ENCODE data around the gene TLR1.
"Not testable (repeated sequence)": the region's sequence is repeated elsewhere in the genome, so short reads cannot be mapped to it uniquely, and the experiment has no call there.

The TLR1 gene

DNA sequence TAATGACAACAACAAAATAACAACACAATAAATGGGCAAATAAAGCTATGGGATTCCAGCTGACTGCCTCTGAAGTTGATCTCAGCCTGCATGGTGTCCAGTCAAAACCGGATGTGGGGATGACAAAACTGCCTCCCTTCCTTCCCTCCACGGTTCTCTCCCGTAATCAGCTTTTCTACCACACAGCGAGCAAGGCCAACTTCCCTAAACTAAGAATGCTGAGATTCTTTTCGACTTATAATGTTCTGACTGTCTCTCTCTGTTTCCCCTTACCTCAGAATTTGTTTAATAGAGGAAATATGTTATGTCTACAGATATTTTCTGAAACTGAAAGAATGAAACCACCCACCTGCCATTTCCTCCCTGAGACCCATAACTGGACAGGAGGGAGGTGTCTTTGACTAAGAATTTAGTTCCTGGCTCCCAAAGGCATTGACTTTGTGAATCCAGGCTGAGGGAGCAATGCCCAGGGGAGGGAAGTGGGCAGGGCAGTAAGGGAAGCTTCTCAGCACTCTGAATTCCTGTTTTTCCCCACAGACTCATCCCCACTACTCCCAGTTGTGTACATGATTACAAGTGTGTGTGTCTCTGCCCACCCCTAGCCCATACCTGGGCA is 1.0 kb upstream of the TLR1 start:
- DNase-seq = peak; percentile 7 to 46

DNA sequence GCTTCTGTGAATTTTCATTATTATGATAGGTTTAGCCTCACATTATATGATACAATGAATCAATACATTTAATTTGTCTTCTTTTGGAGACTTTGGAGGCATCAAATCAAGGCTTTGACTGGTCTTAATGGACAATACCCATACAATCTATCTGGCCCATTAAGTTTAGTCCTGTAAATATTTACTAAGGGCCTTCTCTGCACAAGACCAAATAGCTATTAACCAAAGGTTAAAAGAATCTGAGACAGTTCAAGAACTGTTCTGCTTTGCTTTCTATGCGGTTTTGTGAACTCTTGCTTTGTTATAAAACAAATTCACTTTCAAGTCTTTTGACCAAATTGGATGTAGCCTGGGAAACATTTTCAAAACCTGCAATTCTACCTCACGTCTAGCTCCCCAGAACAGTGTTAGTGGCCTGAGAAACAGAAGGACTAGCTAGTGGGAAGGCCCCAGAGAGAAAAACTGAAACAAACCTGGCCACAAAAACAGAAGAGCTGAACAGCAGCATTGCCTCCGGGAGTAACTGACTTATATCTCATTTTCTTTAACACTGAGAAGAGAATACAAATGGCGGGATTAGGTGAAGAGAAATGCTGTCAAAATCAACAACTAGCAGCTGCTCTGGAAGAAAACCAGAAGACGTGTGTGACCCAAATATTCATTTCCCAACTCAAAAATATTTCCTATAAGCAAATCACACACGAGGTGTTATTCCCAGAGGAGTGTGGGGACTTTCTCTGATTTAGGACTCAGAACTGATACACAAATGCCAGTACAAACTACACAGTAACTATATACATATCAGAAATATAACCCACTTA is 548 bp downstream of the TLR1 start:
- peak in 1 of 2 donors; percentile 6 for DNase-seq

DNA sequence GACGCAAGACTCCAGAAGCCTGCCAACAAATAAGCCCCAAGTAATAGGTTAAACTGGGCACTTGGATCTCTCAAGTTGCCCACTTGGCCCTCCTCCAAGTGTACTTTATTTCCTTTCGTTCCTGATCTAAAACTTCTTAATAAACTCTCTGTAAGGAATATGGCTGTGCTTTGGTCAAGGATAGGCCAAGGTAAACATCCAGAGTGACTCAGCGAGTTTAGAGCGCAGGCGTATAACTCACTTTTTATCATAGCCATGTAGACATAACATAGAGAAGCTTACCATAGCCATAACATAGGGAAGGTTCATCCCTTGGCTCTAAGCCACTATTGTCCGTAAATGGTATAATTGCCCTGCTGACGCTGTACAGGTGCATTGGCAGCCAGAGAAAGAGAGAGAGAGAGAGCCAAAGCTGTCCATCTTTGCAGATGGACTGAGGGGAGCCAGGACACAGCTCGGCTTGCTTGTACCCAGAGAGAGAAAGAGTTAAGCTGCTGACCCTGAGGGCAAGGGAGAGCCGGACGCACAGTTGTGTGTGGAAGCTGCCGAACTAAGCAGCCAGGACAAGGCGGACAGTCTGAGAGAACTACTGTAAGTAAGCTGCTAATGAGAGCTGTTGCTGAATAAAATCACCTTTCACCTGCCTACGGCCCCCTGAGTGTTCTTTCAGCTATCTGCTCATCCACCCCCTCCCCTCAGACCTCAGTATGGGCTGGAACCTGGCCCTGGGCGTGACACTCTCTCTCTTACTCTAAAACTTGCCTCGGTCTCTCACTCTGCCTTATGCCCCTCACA is 1.8 kb downstream of the TLR1 start:
- no peak for DNase-seq

DNA sequence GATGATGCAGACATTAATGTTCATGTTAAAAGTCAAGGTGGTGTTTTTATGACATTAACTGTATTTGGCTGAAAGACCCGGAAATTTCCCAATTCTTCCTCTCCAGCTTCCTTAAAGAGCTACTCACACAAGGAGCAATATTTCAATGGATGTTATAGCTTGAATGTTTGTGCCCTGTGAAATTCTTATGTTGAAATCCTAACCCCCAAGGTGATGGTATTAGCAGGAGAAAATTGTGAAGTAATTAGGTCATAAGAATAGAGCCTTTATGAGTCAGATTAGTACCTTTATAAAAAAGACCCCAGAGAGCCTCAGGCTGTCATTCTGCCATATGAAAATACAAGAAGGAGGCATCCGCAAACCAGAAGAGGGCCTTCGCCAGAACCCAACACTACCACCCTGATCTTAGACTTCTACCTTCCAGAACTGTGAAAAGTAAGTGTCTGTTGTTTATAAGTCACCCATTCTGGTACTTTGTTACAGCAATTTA is 3.6 kb downstream of the TLR1 start:
- DNase-seq = no peak

DNA sequence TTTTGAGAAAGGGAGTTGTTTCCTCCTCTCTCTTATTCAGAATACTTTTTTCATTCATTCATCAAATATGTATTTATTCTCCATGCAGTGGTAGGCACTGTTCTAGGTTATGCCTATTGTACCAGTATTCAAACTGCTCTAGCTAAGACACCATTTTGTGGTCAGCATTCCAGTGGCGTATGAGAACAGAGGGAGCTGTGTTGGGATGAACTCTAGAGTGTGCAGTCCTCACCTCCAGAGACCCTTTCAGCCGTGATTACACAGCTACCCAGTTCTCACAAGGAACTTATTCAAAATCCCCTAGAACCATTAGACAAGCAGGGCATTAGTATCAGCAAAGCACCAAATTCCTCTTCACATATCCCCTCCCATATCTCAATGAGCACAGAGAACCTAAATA is 4.2 kb downstream of the TLR1 start:
- DNase-seq = no peak

DNA sequence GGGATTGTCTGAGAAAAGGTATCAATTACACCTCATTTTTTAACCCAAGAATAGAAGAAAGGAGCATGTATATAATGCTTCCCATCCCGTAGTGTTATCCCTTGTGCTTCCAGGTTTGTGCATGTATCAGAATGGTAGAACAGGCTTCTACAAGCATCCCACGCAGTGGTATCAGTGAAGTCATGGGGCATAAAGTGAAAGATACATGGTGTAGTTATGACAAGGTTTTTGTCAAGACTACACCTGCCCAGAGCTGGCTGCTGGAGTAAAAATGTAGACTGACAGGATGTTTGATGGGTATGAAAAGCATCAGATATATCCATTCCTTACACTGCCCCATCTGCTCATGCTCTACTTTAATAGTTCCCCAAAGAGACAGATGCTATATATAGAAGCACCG is 9.5 kb downstream of the TLR1 start:
- no peak for DNase-seq

DNA sequence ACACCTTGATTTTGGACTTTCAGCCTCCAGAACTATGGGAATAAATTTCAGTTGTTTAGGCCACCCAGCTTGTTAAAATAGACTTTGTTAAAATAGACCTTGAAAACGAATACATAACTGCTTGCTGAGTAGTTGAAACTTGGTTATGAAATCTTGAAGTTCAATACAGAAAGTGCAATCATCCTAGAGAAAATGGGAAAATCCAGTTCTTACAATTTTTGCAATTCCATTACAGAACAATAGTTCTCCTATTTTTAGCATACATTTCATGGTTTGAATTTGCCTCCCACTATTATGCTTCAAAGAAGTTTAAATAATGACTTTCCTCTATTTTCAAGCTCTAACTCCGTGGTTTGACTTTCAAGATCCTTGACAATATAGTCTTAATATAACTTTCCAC is 10.5 kb downstream of the TLR1 start:
- no peak for DNase-seq

DNA sequence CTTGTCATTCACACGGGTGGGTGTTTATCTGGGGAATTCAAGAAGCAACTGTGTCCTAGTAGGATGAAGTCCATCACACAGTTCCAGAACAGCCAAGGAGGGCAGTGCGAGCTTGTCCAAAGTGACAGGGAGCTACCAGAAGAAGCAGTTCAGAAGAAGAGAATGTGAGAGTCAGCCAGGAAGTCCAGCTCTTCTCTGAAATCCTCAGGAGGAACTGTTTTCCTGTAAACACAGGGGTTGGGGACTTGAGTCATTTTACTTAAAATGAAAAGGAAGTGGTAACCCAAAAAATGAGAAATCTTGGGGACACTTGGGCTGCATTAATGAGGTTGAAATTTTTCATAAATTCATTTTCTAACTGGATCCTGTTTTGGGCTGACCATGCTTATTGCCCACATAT is 13.6 kb downstream of the TLR1 start:
- no peak for DNase-seq

DNA sequence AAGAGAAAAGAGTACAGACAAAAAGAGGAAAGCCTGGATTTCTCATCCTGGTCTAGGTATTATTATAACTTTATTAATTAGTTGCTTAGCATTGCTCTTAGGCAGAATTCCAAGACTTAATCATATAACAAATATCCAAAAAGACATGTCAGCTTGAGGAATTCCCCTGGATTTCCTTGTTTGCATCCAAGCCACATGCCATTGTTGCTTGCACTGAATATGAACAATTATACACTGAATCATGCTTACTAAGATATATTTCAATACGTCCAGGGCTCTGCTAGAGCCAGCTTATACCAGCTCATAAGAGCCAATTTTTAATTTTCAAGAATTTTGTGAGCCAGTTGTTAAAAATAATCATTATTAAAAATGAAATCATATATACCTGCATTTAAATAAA is 16.3 kb downstream of the TLR1 start:
- DNase-seq = no peak

DNA sequence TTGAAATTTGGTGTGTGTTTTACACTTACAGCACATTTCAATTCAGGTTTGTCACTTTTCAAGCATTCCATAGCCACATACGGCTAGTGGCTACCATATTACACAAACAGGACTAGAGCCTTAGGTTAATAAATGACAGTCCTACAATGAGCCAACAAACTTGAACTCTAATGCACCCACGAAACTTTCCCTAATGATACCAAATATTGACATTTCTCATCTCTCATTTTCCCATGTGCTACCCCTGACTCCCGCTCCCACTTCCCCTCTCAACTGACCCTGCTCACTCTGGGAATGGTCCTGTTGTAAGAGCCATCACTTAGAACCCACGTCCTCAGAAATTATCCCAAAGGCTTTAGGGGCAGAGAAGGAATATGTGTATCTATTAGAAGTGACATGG is 16.9 kb downstream of the TLR1 start:
- DNase-seq = no peak

DNA sequence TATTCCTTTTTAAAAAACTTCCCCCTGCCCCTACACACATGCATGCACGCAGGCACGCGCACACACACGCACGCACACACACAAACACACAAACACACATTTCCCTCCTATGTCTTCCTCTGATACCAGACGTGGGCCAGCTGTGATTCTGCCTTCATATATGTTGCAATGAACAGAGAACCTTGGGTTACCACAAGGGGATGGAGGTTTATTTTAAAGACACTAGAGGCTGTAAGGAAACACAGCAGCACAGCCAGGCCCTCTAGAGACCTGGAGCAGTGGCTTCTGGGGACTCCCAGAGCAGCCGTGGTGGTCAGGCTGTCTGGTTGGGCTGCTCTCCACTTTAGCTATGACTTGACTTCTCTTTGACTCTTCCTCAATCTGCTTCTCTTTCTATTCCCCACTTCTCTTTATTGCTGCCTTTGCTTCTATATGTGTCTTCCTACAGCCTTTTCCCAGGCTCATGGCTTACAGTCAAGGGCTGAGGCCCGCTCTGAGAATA is 18.6 kb downstream of the TLR1 start:
- peak; percentile 11 to 32 for DNase-seq

DNA sequence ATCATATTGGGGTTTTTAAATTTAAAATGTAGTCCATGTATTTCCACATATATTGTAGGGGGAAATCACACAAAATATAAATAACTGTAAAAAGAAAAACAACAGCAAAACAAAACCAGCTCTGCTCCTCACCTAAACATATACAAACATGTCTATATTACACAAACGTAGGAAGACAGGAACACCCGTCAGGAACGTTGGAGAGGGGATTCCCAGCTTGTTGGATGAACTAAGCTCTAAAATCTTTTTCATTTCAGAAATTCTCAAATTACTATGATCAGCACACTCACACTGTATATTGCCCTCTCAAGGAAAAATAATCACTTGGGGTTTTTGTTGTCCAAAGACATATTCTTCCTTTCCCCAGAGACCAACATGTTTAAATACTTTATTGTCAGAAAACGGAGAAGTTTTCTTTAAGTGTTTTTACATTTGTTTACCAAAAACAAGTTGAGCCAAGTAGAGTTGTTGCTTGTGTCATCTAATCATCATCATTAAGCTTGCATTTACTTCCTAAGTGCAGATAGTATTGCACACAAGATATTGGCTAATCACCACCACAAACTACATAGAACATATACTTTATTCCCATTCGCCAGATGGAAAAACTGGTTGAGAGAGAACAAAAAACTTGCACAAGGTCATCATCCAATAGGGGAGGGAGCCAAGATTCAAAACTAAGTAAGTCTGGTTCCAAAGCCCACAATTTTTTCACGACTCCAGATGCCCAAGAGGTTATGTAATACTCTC is 19.4 kb downstream of the TLR1 start:
- DNase-seq = no peak

DNA sequence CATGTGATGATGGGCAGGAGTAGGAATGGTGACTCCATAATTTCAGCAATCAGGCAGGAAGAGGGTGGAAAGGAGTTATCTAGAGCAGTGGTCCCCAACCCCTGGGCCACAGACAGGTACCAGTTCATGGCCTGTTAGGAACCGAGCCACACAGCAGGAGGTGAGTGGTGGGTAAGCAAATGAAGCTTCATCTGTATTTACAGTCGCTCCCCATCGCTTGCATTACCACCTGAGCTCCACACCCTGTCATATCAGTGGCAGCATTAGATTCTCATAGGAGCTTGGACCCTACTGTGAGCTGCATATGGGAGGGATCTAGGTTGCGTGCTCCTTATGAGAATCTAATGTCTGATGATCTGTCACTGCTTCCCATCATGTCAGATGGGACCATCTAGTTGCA is 20.4 kb downstream of the TLR1 start:
- DNase-seq = no peak

DNA sequence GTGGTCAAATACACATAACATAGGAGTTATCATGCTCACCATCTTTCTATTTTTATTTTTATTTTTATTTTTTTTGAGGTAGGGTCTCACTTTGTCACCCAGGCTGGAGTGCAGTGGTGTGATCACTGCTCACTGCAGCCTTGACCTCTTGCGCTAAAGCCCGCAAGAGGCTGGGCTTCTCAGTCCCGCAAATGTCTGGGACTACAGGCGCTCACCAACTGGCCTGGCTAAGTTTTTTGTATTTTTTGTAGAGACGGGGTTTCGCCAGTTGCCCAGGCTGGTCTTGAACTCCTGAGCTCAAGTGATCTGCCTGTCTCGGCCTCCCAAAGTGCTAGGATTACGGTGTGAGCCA is 21.5 kb downstream of the TLR1 start:
- no peak for DNase-seq

DNA sequence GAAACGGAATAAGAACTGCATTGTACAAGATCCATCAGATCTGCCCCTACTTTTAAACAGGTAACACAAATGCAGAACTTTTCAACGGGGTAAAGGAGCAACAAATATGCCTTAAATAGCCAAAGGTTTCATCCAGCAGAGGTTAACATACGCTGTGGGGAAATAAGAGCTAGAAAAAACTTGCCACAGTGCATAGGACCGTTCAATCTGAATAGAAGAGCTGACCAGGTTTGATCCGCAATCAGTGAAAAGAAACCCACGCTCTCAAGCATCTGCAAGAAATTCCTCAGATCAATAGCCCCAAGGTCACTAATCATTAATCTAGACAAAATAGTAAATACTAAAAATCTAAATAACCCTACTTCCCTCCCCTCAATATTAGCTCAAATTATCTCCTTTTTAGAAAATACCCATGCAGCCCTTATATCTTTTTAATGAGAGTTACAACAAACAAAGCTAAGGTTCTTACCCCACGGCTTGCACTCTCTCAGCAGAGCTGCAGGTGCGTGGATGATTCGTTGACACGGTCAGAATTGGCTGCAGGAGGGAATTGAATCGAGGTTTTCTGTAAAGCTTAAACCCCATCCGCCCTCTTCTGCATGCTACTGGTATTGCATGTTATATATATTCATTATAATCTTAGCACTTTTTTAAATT is 22.0 kb downstream of the TLR1 start, which contains the start of gene TLR10:
Gene TLR10, minus strand, starts transcription at position 539 of the 657 bp plus-strand sequence. CDS start 7,400 bp downstream, outside the sequence.
- peak; percentile 33 to 69 for DNase-seq

DNA sequence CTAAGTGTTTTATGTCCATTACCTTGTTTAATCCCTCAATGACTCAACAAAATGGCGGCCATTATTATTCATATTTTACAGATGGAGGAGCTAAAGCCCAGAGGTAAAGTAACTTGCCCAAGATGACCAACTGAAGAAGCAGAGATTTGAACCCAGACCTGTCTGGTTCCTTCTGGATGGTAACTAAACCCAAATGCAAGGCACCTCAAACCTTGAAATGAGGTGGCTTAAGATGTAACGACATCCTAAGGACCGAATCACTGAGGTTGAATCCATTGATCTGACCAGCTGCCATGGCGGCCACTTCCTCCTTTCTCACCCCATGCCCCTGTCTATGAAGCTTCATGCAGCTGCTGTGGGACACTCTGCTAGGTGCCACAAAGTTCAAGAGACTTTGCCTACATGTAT is 22.7 kb downstream of the TLR1 start:
- no peak for DNase-seq

DNA sequence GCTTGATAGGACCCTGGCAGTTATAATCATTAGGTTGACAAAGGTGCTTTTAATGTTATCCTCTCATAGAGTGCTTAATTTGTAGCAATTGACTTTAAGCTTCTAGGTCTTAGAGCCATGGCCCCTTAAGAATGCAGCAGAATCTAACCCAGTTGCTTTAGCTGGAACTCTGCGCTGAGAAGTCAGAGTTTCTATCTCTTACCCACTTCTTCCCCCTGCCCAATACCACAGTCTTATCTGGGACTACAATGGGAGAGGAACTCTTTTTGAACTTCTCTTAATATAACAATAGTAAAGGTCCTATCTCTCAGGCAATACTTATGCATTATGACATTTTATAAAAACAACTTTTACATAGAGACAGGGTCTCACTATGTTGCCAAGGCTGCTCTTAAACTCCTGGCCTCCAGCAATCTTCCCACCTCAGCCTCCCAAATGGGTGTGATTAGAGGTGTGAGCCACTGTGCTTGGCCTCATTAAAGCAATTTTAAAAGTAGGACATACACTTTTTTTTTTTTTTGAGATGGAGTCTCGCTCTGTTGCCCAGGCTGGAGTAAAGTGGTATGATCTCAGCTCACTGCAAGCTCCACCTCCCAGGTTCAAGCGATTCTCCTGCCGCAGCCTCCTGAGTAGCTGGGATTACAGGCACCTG is 23.6 kb downstream of the TLR1 start:
- peak in 1 of 2 donors; percentile 21 for DNase-seq

DNA sequence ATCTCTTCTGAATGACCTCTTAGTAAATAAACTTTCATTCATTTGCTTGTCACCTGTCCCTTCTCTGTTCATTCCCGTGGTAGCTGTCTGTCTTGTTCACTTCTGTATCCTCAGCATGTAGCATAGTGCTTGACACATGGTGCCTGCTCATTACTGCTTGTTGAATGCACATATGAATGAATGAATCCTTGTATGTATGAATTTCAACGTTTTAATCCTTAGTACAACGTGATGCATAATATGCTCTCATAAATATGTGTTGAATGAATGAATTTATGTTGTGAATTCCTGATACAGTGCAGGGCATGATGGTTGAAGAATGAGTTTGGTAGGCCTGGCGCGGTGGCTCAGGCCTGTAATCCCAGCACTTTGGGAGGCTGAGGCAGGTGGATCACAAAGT is 24.8 kb downstream of the TLR1 start:
- no peak for DNase-seq

DNA sequence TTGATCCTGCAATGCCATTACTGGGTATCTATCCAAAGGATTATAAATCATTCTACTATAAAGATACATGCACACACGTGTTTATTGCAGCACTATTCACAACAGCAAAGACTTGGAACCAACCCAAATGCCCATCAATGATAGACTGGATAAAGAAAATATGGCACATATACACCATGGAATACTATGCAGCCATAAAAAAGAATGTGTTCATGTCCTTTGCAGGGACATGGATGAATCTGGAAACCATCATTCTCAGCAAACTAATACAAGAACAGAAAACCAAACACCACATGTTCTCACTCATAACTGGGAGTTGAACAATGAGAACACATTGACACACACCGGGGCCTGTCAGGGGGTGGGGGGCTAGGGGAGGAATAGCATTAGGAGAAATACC is 26.7 kb downstream of the TLR1 start:
- DNase-seq = not testable (repeated sequence)

DNA sequence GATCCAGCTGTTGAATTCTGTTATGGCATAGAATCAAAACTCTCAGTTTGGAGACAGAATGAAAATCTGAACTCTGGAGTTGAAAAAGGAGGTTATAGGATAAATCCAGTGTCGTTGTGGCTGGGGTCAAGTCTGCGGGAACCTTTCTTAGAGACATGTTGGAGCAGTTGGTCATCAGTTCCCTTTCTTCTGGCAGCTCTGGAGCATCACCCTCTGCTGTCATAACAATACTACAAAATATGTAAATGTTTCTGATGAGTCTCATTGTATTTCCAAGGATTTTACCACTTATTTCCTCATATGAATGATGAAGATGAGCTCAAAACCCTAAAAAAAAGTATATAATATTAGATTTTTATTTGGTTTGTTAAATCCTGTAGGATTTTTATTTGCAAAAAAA is 29.3 kb downstream of the TLR1 start:
- DNase-seq = no peak

DNA sequence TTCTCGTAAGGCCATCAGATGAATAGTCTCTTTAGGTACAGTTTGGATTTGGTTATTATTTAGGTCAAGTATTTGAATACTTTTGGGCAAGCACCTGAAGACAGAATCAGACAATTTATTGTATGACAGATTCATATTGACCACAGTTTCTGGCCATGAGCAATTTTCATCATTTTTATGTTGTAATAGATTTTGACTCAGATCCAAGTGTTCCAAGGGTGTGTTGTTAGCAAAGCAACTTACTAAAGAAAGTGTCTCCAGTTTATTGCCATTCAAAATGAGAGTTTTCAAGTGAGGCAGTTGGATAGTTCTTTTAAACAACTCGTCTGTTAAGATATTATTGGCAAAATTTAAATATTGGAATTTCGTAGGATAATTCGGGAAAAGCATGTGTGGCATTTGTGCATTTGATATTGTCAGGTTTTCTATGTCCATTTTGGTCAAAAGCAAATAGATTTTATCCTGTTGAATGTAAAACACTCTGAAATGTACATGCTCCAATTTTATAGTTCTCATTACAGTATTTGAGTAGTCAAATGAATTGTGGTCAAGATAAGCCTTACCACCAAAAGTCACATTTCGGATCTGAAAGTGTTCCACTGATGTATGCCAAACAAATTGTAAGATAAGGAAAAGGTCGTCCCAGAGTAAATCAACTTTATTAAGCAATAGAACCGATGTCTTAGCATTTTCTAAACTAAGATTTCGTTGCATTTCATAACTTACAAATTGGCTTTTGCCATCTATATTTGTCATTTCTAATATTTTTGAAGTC is 30.2 kb downstream of the TLR1 start:
- no peak for DNase-seq
